ENCODE results near the gene TTC22. TPM values are rescaled to one million over a fixed set of nuclear protein-coding genes. Genes with fewer than 3 reads are reported as not detected.

The TTC22 gene
- total and polyA plus RNA-seq, 4 donors, result 0.20 to 3.9 (median 0.27) TPM; not detected in 1

DNA sequence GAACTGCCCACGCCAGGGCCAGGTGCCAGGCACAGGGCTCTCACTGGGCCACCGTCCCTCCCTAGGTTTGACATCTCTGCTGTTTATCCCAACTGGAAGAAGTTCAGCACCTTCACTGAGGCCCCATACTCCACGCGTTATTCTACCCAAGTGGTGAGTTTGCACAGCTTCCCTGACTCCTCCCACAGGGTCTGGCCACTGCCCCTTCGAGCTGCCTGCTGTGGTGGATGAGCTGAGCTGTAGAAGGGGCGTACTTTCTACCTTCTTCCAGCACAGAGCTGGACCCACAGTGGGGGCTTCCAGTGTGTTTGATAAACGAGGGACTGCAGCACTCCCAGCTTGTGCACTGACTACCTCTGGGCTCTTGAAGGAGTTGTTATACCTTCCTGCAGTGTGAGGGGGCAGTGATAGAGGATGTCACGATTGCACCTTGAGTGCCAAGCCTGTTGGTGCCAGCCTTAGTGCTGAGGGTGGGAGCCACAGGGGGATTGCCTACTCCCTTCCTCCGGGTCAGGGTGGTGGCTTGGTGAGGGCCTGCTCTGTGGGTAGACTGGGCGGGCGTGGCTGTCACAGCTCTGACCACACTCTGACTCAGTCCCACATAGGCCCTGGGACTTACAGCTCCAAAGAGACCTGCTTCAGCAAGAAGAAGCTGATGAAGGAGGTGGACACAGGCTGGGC is 5.9 kb upstream of the TTC22 start:
- H3K27ac ChIP-seq (ENCODE audit: low read depth in 1 of 2, low read length in 2 of 2), result no peak overlapping the region
- H3K4me1 ChIP-seq (ENCODE audit: control insufficient read depth in 1 of 2, insufficient read depth in 2 of 2, low read length in 2 of 2), result no peaks in the 10 kb centered on the region
- H3K9me3 ChIP-seq (ENCODE audit: control insufficient read depth, low read length), result no peaks in the 10 kb centered on the region
- DNase-seq (no peak), ATAC-seq (ENCODE audit: low FRiP score) (no peak)
- intact Hi-C loops (cut with DNase I), result no loop called here
- H3K27me3 ChIP-seq (ENCODE audit: control insufficient read depth in 1 of 2, insufficient read depth in 2 of 2, low read length in 1 of 2), result no peaks in the 10 kb centered on the region
- no peak overlapping the region for H3K4me3 ChIP-seq (ENCODE audit: low read length in 2 of 2)
- no peaks in the 10 kb centered on the region for H3K36me3 ChIP-seq (ENCODE audit: control insufficient read depth in 1 of 2, insufficient read depth in 2 of 2, low read length in 1 of 2)
- WGBS, 2 donors, result 78 to 80% methylated on average over 11 of the region's 11 CpGs

DNA sequence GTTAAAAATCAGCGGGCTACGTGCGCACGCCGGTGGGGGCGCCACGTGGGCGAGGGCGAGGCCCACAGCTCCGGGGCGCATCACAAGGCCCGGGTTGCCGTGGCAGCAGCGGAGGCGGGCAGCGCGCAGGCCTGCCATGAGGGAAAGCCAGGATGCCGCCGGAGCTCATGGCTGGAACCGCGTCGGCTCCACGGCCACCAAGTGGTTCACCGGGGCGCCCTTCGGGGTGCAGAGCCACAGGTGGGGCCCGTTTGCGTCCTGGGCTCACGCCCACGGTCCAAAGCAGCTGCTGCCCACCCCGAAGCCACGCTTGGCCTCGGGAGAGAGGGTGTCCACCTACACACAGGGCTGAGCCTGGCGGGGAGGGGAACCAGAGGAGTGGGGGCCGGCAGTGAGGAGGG is 4.9 kb upstream of the TTC22 start:
- DNase-seq (no peak), ATAC-seq (ENCODE audit: low FRiP score) (no peak)
- 64 to 74% methylated on average over 32 to 35 of the region's 35 CpGs for WGBS, 2 donors
- H3K27me3 ChIP-seq (ENCODE audit: control insufficient read depth in 1 of 2, insufficient read depth in 2 of 2, low read length in 1 of 2), result no peaks in the 10 kb centered on the region
- H3K27ac ChIP-seq (ENCODE audit: low read depth in 1 of 2, low read length in 2 of 2), result no peak overlapping the region
- H3K4me3 ChIP-seq (ENCODE audit: low read length in 2 of 2), result no peak overlapping the region
- intact Hi-C loops (cut with DNase I), result no loop called here
- H3K9me3 ChIP-seq (ENCODE audit: control insufficient read depth, low read length), result no peaks in the 10 kb centered on the region
- no peaks in the 10 kb centered on the region for H3K36me3 ChIP-seq (ENCODE audit: control insufficient read depth in 1 of 2, insufficient read depth in 2 of 2, low read length in 1 of 2)
- H3K4me1 ChIP-seq (ENCODE audit: control insufficient read depth in 1 of 2, insufficient read depth in 2 of 2, low read length in 2 of 2), result no peaks in the 10 kb centered on the region

GRCh38 chr1:54805466-54805865 is 4.3 kb upstream of the TTC22 start:
- no peak for ATAC-seq (ENCODE audit: low FRiP score)
- no peaks in the 10 kb centered on the region for H3K4me1 ChIP-seq (ENCODE audit: control insufficient read depth in 1 of 2, insufficient read depth in 2 of 2, low read length in 2 of 2)
- no peaks in the 10 kb centered on the region for H3K9me3 ChIP-seq (ENCODE audit: control insufficient read depth, low read length)
- no peaks in the 10 kb centered on the region for H3K36me3 ChIP-seq (ENCODE audit: control insufficient read depth in 1 of 2, insufficient read depth in 2 of 2, low read length in 1 of 2)
- intact Hi-C loops (cut with DNase I), result no loop called here
- H3K27me3 ChIP-seq (ENCODE audit: control insufficient read depth in 1 of 2, insufficient read depth in 2 of 2, low read length in 1 of 2), result no peaks in the 10 kb centered on the region
- DNase-seq, result no peak
- WGBS, 2 donors, result 94 to 96% methylated on average over 3 of the region's 3 CpGs
- H3K27ac ChIP-seq (ENCODE audit: low read depth in 1 of 2, low read length in 2 of 2), result no peak overlapping the region
- no peak overlapping the region for H3K4me3 ChIP-seq (ENCODE audit: low read length in 2 of 2)

DNA sequence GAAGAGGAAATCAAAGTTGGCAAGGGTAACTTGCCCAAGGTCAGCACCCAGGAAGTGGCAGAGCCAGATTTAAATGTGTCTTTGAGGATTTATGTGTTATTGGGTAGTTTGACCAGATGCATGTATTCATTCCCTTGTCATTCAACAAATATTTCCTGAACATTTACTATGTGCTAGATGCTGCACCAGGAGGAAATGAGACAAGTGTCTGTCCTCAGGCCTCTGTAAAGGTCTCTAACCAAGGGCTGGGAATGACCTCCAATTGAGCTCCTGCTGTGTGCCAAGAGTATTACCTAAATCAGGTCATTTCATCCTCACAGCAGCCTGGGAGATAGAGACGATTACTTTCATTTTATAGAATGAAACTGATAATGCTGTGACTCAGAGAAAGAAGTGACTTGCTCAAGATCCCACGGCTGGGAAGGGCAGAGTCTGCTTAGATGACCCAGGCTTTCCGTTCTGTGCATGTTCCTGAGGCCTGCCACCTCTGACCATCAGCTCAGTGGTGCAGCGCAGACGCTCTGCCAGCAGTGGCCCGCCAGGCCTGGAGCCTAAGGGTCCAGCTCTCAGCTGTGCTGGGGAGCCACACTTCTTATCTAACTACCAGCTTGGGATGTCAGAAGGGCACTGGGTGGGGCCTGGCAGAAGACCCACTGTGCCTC is 3.5 kb upstream of the TTC22 start:
- DNase-seq (no peak), ATAC-seq (ENCODE audit: low FRiP score) (no peak)
- H3K4me3 ChIP-seq (ENCODE audit: low read length in 2 of 2), result no peak overlapping the region
- 85 to 91% methylated on average over 6 of the region's 6 CpGs for WGBS, 2 donors
- H3K27ac ChIP-seq (ENCODE audit: low read depth in 1 of 2, low read length in 2 of 2), result no peak overlapping the region
- H3K36me3 ChIP-seq (ENCODE audit: control insufficient read depth in 1 of 2, insufficient read depth in 2 of 2, low read length in 1 of 2), result no peaks in the 10 kb centered on the region
- no peaks in the 10 kb centered on the region for H3K27me3 ChIP-seq (ENCODE audit: control insufficient read depth in 1 of 2, insufficient read depth in 2 of 2, low read length in 1 of 2)
- no peaks in the 10 kb centered on the region for H3K4me1 ChIP-seq (ENCODE audit: control insufficient read depth in 1 of 2, insufficient read depth in 2 of 2, low read length in 2 of 2)
- H3K9me3 ChIP-seq (ENCODE audit: control insufficient read depth, low read length), result no peaks in the 10 kb centered on the region
- intact Hi-C loops (cut with DNase I), result no loop called here

GRCh38 chr1:54803761-54804470 is 2.8 kb upstream of the TTC22 start:
- no peaks in the 10 kb centered on the region for H3K27me3 ChIP-seq (ENCODE audit: control insufficient read depth in 1 of 2, insufficient read depth in 2 of 2, low read length in 1 of 2)
- no peak overlapping the region for H3K4me3 ChIP-seq (ENCODE audit: low read length in 2 of 2)
- H3K9me3 ChIP-seq (ENCODE audit: control insufficient read depth, low read length), result no peaks in the 10 kb centered on the region
- 11 to 13% methylated on average over 4 of the region's 4 CpGs for WGBS, 2 donors
- ATAC-seq (ENCODE audit: low FRiP score), result peak; percentile 67
- H3K36me3 ChIP-seq (ENCODE audit: control insufficient read depth in 1 of 2, insufficient read depth in 2 of 2, low read length in 1 of 2), result no peaks in the 10 kb centered on the region
- no peak overlapping the region for H3K27ac ChIP-seq (ENCODE audit: low read depth in 1 of 2, low read length in 2 of 2)
- H3K4me1 ChIP-seq (ENCODE audit: control insufficient read depth in 1 of 2, insufficient read depth in 2 of 2, low read length in 2 of 2), result no peaks in the 10 kb centered on the region
- DNase-seq, result peak; percentile 82 to 87
- intact Hi-C loops (cut with DNase I), result no loop called here

- 28 to 30% methylated on average over 39 of the region's 39 CpGs for WGBS, 2 donors
- Histone ChIP-seq H3K27ac (ENCODE audit: low read depth in 1 of 2, low read length in 2 of 2) (no peak overlapping the region), H3K36me3 (ENCODE audit: control insufficient read depth in 1 of 2, insufficient read depth in 2 of 2, low read length in 1 of 2) (no peaks in the 10 kb centered on the region), H3K4me3 (ENCODE audit: low read length in 2 of 2) (no peak overlapping the region), H3K4me1 (ENCODE audit: control insufficient read depth in 1 of 2, insufficient read depth in 2 of 2, low read length in 2 of 2) (no peaks in the 10 kb centered on the region), H3K9me3 (ENCODE audit: control insufficient read depth, low read length) (no peaks in the 10 kb centered on the region), H3K27me3 (ENCODE audit: control insufficient read depth in 1 of 2, insufficient read depth in 2 of 2, low read length in 1 of 2) (no peaks in the 10 kb centered on the region)
- no peak for ATAC-seq (ENCODE audit: low FRiP score)
- DNase-seq, result no peak
- intact Hi-C loops (cut with DNase I), result no loop called here
Observed at GRCh38 chr1:54800041-54800898, 853 bp downstream of the TTC22 start.

DNA sequence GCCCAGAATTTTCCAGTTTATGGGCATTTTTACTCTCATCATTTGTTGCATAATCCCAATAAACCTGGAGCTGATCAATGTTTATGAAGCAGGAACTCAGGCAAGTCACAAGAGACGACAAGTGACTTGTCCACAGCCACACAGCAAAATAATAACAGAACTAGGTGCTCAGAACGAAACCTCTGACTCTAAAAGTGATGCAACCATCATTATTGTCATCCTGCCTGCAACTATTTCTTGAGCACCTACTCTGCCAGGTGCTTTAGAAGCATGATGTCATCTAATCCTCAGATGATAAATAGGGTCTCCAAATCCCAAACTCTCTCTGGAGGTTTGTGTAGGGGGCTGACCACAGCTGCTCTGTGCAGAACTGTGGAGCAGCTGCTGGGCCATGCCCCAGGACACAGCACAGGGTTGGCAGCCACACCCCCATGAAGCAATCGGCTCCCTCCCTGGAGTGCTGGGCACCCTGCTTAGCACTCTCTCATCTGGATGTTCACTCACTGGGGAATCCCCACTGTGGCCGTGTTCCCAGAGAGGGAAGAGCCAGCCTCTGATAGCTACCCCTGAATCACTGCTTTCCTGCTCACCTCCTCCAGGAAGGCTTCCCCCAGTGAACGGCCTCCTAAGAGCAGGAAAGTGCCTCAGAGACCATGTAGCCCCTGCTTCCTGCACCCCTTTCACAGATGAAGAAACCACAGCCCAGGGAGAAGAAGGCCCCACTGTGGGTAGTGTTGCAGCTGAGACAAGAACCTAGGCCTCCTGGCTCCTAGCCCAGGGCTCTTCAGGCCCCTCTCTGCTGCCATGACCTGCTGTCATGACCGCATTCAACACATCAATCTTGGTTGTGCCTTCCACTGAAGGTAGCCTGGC is 2.1 kb downstream of the TTC22 start:
- WGBS, 2 donors, result 81% methylated on average over 6 of the region's 6 CpGs
- Histone ChIP-seq H3K9me3 (ENCODE audit: control insufficient read depth, low read length) (no peaks in the 10 kb centered on the region), H3K36me3 (ENCODE audit: control insufficient read depth in 1 of 2, insufficient read depth in 2 of 2, low read length in 1 of 2) (no peaks in the 10 kb centered on the region), H3K27ac (ENCODE audit: low read depth in 1 of 2, low read length in 2 of 2) (no peak overlapping the region), H3K27me3 (ENCODE audit: control insufficient read depth in 1 of 2, insufficient read depth in 2 of 2, low read length in 1 of 2) (no peaks in the 10 kb centered on the region), H3K4me1 (ENCODE audit: control insufficient read depth in 1 of 2, insufficient read depth in 2 of 2, low read length in 2 of 2) (no peaks in the 10 kb centered on the region), H3K4me3 (ENCODE audit: low read length in 2 of 2) (no peak overlapping the region)
- DNase-seq (no peak), ATAC-seq (ENCODE audit: low FRiP score) (no peak)
- intact Hi-C loops (cut with DNase I), result no loop called here

- H3K4me3 ChIP-seq (ENCODE audit: low read length in 2 of 2), result no peak overlapping the region
- no peaks in the 10 kb centered on the region for H3K36me3 ChIP-seq (ENCODE audit: control insufficient read depth in 1 of 2, insufficient read depth in 2 of 2, low read length in 1 of 2)
- no peak overlapping the region for H3K27ac ChIP-seq (ENCODE audit: low read depth in 1 of 2, low read length in 2 of 2)
- H3K9me3 ChIP-seq (ENCODE audit: control insufficient read depth, low read length), result no peaks in the 10 kb centered on the region
- H3K4me1 ChIP-seq (ENCODE audit: control insufficient read depth in 1 of 2, insufficient read depth in 2 of 2, low read length in 2 of 2), result no peaks in the 10 kb centered on the region
- DNase-seq (no peak), ATAC-seq (ENCODE audit: low FRiP score) (no peak)
- no peaks in the 10 kb centered on the region for H3K27me3 ChIP-seq (ENCODE audit: control insufficient read depth in 1 of 2, insufficient read depth in 2 of 2, low read length in 1 of 2)
- WGBS, 2 donors, result 76 to 85% methylated on average over 3 of the region's 3 CpGs
- intact Hi-C loops (cut with DNase I), result no loop called here
Observed at GRCh38 chr1:54798206-54798605, 2.9 kb downstream of the TTC22 start.
